Measurements from ENCODE around the gene UBAC2. TPM values are rescaled to one million over a fixed set of nuclear protein-coding genes. Genes with fewer than 3 reads are reported as not detected.

The UBAC2 gene
- total RNA-seq, 1 donor from 2014 or later, result 87.7 TPM

DNA sequence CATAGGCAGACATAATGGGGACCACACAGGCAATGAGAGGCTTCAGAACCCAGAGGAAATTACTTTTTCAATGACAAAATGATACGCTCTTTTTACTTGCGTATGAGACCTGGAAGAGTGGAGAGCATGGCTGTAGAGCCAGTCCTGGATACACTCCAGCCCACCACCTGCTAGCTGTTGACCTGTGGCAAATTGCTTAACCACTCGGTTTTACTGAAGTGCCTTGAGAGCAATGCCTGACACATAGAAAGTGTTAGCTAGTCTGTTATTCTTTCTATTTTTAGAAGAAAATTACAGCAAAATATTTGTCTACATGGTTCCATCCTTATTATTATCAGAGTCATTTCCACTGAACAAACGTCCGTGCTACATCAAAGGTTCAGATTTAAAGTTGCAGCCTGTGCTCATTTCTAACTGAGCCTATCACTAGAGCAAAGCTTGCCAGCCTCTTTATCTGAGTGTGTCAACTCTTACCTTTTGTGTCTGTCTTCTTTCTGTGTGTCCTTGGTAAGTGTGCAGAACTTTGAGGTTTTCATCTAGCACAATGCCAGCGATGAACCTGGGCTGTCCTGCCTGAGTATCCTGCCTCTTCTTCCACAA lies 116.1 kb downstream of the UBAC2 start:
- Histone ChIP-seq H2AFZ (replicated peaks) (no peak overlapping the region), H3K36me3 (peaks cover 9% of the 10 kb centered on the region), H4K20me1 (ENCODE audit: low read depth) (no peaks in the 10 kb centered on the region), H3K4me1 (peaks cover 5% of the 10 kb centered on the region), H3K9me3 (ENCODE audit: low read depth) (no peaks in the 10 kb centered on the region), H3K27ac (no peak overlapping the region), H3F3A (ENCODE audit: low read depth) (no peaks in the 10 kb centered on the region), H3K4me2 (no peak overlapping the region), H3K79me2 (ENCODE audit: low read depth) (no peaks in the 10 kb centered on the region), H3K27me3 (no peaks in the 10 kb centered on the region), H3K9ac (no peak overlapping the region), H3K4me3 (no peak overlapping the region)
- TF ChIP-seq, protein P1, sequence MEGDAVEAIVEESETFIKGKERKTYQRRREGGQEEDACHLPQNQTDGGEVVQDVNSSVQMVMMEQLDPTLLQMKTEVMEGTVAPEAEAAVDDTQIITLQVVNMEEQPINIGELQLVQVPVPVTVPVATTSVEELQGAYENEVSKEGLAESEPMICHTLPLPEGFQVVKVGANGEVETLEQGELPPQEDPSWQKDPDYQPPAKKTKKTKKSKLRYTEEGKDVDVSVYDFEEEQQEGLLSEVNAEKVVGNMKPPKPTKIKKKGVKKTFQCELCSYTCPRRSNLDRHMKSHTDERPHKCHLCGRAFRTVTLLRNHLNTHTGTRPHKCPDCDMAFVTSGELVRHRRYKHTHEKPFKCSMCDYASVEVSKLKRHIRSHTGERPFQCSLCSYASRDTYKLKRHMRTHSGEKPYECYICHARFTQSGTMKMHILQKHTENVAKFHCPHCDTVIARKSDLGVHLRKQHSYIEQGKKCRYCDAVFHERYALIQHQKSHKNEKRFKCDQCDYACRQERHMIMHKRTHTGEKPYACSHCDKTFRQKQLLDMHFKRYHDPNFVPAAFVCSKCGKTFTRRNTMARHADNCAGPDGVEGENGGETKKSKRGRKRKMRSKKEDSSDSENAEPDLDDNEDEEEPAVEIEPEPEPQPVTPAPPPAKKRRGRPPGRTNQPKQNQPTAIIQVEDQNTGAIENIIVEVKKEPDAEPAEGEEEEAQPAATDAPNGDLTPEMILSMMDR (IDR thresholded peaks at IDR 0.05), result no peak
- TF ChIP-seq EZH2phosphoT487 (IDR thresholded peaks at IDR 0.05), result no peak
- TF ChIP-seq EZH2 (IDR thresholded peaks at IDR 0.05), result no peak
- Mint-ChIP-seq H3K27me3 (ENCODE audit: insufficient read depth, low read depth) (peaks cover 3% of the 10 kb centered on the region), H3K27ac (no peak overlapping the region), H3K4me3 (no peak overlapping the region), H3K4me1 (peaks cover 19% of the 10 kb centered on the region), H3K36me3 (peaks cover 37% of the 10 kb centered on the region), H3K9me3 (peaks cover 15% of the 10 kb centered on the region)
- DNase-seq (ENCODE audit: low spot score), result no peak

DNA sequence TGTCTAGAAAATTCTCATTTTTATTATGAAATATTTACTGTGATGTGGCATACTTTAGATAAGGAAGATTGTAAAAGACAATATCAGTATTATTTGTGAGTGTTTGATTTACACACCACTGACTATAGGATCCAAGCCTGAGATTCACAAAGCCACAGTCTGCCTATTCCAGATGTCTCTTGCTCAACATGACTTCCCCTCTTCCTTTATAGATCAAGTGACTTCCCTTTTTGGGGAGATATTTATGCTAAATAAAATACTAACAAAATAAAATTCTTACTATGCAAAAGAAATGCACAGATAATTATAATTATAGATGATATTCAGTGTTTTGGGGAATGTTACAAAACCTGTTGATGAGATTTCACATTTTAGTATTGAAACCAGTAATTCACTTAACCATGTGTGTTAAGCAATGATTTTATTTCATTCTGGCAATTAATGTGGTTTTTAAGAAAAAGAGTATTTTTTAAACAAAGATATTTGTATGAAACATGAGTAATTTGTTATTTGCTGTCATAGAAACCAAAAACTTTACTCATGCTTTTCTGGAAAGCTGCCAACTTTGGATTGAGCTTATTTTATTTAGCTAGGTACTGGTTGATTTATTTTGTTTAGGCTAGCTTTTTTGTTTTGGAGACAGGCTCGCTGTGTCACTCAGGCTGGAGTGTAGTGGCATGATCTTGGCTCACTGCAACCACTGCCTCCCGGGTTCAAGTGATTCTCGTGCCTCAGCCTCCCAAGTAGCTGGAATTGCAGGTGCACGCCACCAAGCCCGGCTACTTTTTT lies 120.2 kb downstream of the UBAC2 start:
- Histone ChIP-seq H3K36me3 (peaks cover 6% of the 10 kb centered on the region), H3K9ac (no peak overlapping the region), H3K4me3 (no peak overlapping the region), H3F3A (ENCODE audit: low read depth) (no peaks in the 10 kb centered on the region), H3K79me2 (ENCODE audit: low read depth) (no peaks in the 10 kb centered on the region), H3K9me3 (ENCODE audit: low read depth) (no peaks in the 10 kb centered on the region), H3K4me1 (no peaks in the 10 kb centered on the region), H3K27ac (no peak overlapping the region), H4K20me1 (ENCODE audit: low read depth) (no peaks in the 10 kb centered on the region), H3K4me2 (no peak overlapping the region), H2AFZ (replicated peaks) (no peak overlapping the region), H3K27me3 (no peaks in the 10 kb centered on the region)
- Mint-ChIP-seq H3K27me3 (ENCODE audit: insufficient read depth, low read depth) (no peaks in the 10 kb centered on the region), H3K27ac (no peak overlapping the region), H3K4me1 (no peaks in the 10 kb centered on the region), H3K36me3 (peaks cover 19% of the 10 kb centered on the region), H3K9me3 (no peaks in the 10 kb centered on the region), H3K4me3 (no peak overlapping the region)
- no peak for DNase-seq (ENCODE audit: low spot score)
- TF ChIP-seq EZH2 (IDR thresholded peaks at IDR 0.05) (no peak), EZH2phosphoT487 (IDR thresholded peaks at IDR 0.05) (no peak)
- TF ChIP-seq, protein P1 (IDR thresholded peaks at IDR 0.05), result no peak

DNA sequence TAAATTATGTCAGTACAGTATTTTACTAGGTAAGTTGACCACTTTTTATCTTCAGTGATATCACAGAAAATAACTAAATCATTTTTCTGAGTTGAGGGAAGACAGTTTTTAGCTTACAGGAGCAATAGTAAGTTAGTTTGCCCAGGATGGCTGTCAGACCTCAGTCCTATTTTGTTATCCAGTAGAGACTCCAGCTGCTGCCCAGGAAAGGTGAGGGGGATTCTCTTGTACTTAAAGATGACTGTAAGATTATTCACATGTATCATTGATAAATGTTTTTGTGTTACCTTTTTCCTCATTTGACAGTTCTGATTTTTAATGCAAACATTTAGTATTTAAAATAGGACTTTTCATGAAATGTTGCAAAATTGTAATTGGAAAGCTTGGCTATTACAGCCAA lies 121.1 kb downstream of the UBAC2 start:
- H3K36me3 Mint-ChIP-seq, result peaks cover 14% of the 10 kb centered on the region
- DNase-seq (ENCODE audit: low spot score), result no peak
- Histone ChIP-seq H3F3A (ENCODE audit: low read depth) (no peaks in the 10 kb centered on the region), H3K4me1 (no peaks in the 10 kb centered on the region), H3K9ac (no peak overlapping the region), H3K36me3 (peaks cover 6% of the 10 kb centered on the region), H3K79me2 (ENCODE audit: low read depth) (no peaks in the 10 kb centered on the region), H2AFZ (replicated peaks) (no peak overlapping the region), H3K4me3 (no peak overlapping the region), H3K27me3 (no peaks in the 10 kb centered on the region), H3K4me2 (no peak overlapping the region), H4K20me1 (ENCODE audit: low read depth) (no peaks in the 10 kb centered on the region), H3K27ac (no peak overlapping the region), H3K9me3 (ENCODE audit: low read depth) (no peaks in the 10 kb centered on the region)
- no peaks in the 10 kb centered on the region for H3K9me3 Mint-ChIP-seq
- H3K4me3 Mint-ChIP-seq, result no peak overlapping the region
- TF ChIP-seq EZH2 (IDR thresholded peaks at IDR 0.05) (no peak), EZH2phosphoT487 (IDR thresholded peaks at IDR 0.05) (no peak)
- TF ChIP-seq, protein P1 (IDR thresholded peaks at IDR 0.05), result no peak
- no peaks in the 10 kb centered on the region for H3K27me3 Mint-ChIP-seq (ENCODE audit: insufficient read depth, low read depth)
- H3K4me1 Mint-ChIP-seq, result no peaks in the 10 kb centered on the region
- H3K27ac Mint-ChIP-seq, result no peak overlapping the region

Data from neural progenitor cell (in vitro differentiated cells).